Thymus (tissue), 11 donors: ENCODE data around the gene MEI1. TPM values are rescaled to one million over a fixed set of nuclear protein-coding genes. Genes with fewer than 3 reads are reported as not detected.

Source experiments
- DNase-seq, 9 donors: peaks; one replicate each; pipeline ENCODE4 v3.0.0-alpha.2; 2013; ENCODE audit warnings: low spot score in 9 of 9, low read depth in 6 of 9, missing footprints in 1 of 9
- H3K27ac ChIP-seq, 2 donors: one replicate each; pipeline ENCODE4 v1.5.1; 2013; ENCODE audit warnings: control low read depth in 1 of 2, low read depth in 1 of 2, low read length in 1 of 2, mild to moderate bottlenecking in 1 of 2, moderate library complexity in 1 of 2
- H3K27me3 ChIP-seq, 2 donors: one replicate each; pipeline ENCODE4 v1.5.1; 2013; ENCODE audit warnings: low read length in 1 of 2; ENCODE audit not compliant: control insufficient read depth in 2 of 2, insufficient read depth in 1 of 2
- H3K36me3 ChIP-seq, 2 donors: one replicate each; pipeline ENCODE4 v1.5.1; 2013; ENCODE audit warnings: low read length in 1 of 2, mild to moderate bottlenecking in 1 of 2, moderate library complexity in 1 of 2; ENCODE audit not compliant: control insufficient read depth in 2 of 2, insufficient read depth in 2 of 2
- H3K4me1 ChIP-seq, 2 donors: one replicate each; pipeline ENCODE4 v1.5.1; 2013; ENCODE audit warnings: low read length in 2 of 2; ENCODE audit not compliant: control insufficient read depth in 2 of 2, insufficient read depth in 2 of 2
- H3K4me3 ChIP-seq, 2 donors: one replicate each; pipeline ENCODE4 v1.5.1; 2013; ENCODE audit warnings: low read length in 2 of 2, control low read depth in 1 of 2, mild to moderate bottlenecking in 1 of 2
- H3K9me3 ChIP-seq, 2 donors: one replicate each; pipeline ENCODE4 v1.5.1; 2013; ENCODE audit warnings: low read length in 1 of 2, mild to moderate bottlenecking in 1 of 2; ENCODE audit not compliant: control insufficient read depth in 2 of 2, insufficient read depth in 1 of 2
- WGBS: extraction: QIAGEN DNeasy Blood & Tissue Kit; methylation state at CpG from one replicate; pipeline ENCODE4 v1.1.7; 2013; 5-methylcytosine and 5-hydroxymethylcytosine counted together
- polyA plus RNA-seq: library from polyadenylated mRNA; stranded (reverse); fragments of 200-250 nt; gene quantifications from one replicate; pipeline ENCODE4 v1.2.3, GENCODE V29; 2013
- total RNA-seq: library from RNA; stranded (reverse); fragments of 120-200 nt; gene quantifications from one replicate; pipeline ENCODE4 v1.2.4, GENCODE V29; 2013
- donor health status: healthy.

Gene MEI1
- total and polyA plus RNA-seq, 2 donors = 9.2 to 14.7 TPM

DNA sequence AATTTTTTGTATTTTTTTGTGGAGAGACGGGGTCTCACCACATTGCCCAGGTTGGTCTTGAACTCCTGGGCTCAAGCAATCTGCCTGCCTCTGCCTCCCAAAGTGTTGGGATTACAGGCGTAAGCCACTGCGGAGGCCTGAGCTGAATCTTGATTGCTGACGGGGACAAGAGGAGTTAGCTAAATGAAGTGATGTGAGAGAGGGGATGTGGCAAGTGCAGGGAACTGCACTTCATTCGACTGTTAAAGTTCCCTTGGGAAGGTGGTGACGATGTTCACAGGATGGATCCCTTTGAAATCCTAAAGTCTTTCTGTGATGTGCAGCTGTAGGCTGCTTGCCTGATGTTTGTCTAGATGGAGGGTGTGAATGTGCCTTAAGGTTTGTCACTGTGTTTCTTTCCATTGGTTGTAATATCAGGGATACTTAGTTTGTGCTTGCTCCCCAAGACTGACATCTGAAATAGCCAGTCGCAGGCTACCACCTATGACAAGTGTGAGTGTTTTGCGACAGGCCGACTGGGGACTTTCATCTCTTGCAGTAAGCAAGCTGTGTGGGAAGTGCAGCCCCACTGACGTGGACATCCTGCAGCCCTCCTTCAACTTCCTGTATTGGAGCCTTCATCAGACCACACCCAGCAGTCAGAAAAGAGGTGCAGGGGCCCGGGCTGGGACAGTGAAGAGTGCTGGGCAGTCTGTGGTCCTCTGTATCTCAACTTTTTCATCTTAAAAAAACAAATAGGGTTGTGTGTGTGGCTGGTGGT is 81.6 kb downstream of the MEI1 start:
- 49% methylated on average over 11 of the region's 11 CpGs for WGBS
- peaks cover 0 to 2% of the 10 kb centered on the region in 2 donors for H3K9me3 ChIP-seq
- peak overlapping the region; percentile 8 to 13 for H3K4me3 ChIP-seq
- peak; percentile 50 to 92 (median 69) for DNase-seq
- no peaks in the 10 kb centered on the region for H3K27me3 ChIP-seq
- H3K4me1 ChIP-seq = peaks cover 9 to 16% of the 10 kb centered on the region in 2 donors
- no peaks in the 10 kb centered on the region for H3K36me3 ChIP-seq
- peak overlapping the region; percentile 75 to 76 for H3K27ac ChIP-seq

DNA sequence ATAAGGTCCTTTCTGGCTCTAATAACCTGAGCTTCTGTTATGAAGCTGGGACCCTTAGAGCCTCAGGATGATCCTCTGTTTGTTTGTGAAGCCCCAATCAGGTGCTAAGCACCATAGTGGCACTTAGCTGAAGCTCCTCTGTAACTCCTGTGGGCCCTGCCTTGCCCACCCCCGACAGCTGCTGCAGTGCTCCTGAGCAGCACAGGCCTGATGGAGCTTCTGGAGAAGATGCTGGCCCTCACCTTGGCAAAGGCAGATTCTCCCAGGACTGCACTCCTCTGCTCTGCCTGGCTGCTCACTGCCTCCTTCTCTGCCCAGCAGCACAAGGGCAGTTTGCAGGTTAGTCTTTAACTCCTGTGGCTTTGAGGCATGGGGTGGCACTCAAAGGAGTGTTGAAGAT is 82.2 kb downstream of the MEI1 start:
- 82% methylated on average over 1 of the region's 1 CpG for WGBS
- no peaks in the 10 kb centered on the region for H3K27me3 ChIP-seq
- H3K4me3 ChIP-seq = peak overlapping the region; percentile 8 to 13
- H3K9me3 ChIP-seq = peaks cover 0 to 2% of the 10 kb centered on the region in 2 donors
- peaks cover 9 to 16% of the 10 kb centered on the region in 2 donors for H3K4me1 ChIP-seq
- DNase-seq = no peak
- H3K27ac ChIP-seq = peak overlapping the region; percentile 75 to 76
- H3K36me3 ChIP-seq = no peaks in the 10 kb centered on the region

DNA sequence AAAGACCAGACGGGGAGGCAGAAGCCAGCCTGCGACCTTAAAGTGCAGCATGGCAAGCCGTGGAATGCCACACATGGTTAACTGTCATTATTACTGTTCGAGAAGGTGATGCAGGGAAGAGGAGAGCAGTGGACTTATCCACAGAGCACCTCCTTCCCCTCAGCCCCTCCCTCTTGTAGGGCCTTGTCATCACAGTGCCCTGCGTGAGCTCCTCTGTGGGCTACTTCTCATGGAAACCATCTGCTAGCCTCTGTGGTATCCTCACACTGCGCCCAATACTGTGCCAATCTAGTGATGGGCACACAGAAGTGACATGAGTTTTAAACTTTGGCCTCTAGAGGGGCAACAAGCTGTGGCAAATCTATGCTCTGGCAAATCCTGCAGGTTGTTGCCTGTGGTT is 83.0 kb downstream of the MEI1 start:
- no peak for DNase-seq
- Histone ChIP-seq H3K36me3 (no peaks in the 10 kb centered on the region), H3K27ac (no peak overlapping the region), H3K4me3 (no peak overlapping the region), H3K27me3 (no peaks in the 10 kb centered on the region), H3K4me1 (peaks cover 9 to 16% of the 10 kb centered on the region in 2 donors), H3K9me3 (peaks cover 0 to 2% of the 10 kb centered on the region in 2 donors)
- WGBS = 97% methylated on average over 6 of the region's 6 CpGs

DNA sequence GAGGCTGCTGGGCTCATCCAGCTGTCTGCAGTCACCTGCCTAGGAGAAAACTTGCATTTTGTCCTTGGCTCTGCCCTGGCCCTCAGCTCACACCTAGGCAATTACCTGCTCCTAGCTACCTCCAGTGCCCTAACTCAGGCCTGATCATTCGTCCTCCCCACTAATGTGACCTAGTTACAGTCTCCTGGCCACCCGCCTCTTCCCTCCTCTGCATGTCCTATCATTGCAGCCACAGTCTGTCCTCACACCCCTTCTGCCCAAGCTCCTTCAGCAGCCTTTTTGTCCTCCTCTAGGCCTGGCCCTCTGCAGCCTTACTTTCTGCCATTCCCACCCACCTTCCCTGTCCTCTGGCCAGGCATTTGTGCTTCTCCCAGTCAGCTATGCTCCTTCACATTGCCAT is 83.4 kb downstream of the MEI1 start:
- 97% methylated on average over 2 of the region's 2 CpGs for WGBS
- peaks cover 9 to 16% of the 10 kb centered on the region in 2 donors for H3K4me1 ChIP-seq
- H3K27me3 ChIP-seq = no peaks in the 10 kb centered on the region
- DNase-seq = no peak
- H3K36me3 ChIP-seq = no peaks in the 10 kb centered on the region
- H3K9me3 ChIP-seq = peaks cover 0 to 2% of the 10 kb centered on the region in 2 donors
- no peak overlapping the region for H3K4me3 ChIP-seq
- no peak overlapping the region for H3K27ac ChIP-seq

DNA sequence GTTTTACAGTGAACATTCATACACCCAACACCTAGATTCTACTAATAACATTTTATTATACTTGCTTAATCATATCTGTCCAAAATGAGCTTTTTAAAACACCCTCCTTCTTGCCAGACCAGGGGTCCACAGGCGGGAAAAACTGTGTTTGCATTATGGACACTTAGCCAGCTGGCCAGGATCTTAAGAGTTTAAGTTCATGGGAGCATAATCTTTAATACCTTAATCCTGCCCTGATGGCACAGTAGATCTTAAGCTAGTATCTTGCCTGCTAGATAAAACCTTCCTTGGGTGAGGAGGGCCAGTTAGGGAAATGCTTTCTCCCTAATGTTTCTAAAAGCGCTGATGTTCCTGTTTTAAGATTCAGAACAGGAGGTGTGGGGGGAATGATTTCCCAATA is 88.0 kb downstream of the MEI1 start:
- no peak overlapping the region for H3K27ac ChIP-seq
- H3K4me1 ChIP-seq = no peaks in the 10 kb centered on the region
- H3K36me3 ChIP-seq = no peaks in the 10 kb centered on the region
- no peak for DNase-seq
- WGBS = 97% methylated on average over 2 of the region's 2 CpGs
- no peak overlapping the region for H3K4me3 ChIP-seq
- no peaks in the 10 kb centered on the region for H3K27me3 ChIP-seq
- peaks cover 0 to 2% of the 10 kb centered on the region in 2 donors for H3K9me3 ChIP-seq

DNA sequence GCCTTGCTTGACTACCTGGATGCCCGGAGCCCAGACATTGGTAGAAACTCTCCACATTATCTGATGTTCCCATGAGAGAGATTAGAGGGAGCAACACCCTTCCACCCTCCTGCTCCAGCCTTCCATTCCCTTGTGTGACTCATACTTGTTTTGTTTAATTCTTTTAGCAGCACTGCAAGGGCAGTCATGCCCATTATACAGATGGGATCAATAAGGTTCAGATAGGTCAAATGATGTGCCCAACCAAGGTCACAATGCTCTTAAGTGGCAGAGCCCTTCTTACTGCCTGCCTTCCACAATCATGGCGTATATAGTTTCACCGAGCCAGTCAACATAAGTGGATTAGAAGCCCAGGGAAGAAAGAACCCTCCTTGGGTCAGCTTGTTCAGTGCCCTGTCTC is 94.6 kb downstream of the MEI1 start:
- no peak for DNase-seq
- no peaks in the 10 kb centered on the region for H3K4me1 ChIP-seq
- WGBS = 98% methylated on average over 3 of the region's 3 CpGs
- no peaks in the 10 kb centered on the region for H3K27me3 ChIP-seq
- H3K36me3 ChIP-seq = no peaks in the 10 kb centered on the region
- no peaks in the 10 kb centered on the region for H3K9me3 ChIP-seq
- no peak overlapping the region for H3K27ac ChIP-seq
- no peak overlapping the region for H3K4me3 ChIP-seq

DNA sequence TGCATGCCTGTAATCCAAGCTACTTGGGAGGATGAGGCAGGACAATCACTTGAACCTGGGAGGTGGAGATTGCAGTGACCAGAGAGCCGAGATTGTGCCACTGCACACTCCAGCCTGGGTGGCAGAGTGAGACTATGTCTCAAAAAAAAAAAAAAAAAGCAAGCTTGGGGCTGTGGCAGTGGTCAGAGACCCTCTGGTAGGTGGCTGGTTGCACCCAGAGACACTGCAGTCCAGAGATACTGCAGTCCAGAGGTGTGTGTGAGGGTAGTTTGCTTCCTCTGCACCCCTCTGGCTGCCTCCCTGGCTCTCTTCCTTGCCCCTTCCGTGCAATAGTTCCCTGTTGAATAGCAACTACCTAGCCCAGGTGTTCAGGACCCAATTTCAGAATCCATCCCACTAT is 99.4 kb downstream of the MEI1 start:
- no peak for DNase-seq
- no peaks in the 10 kb centered on the region for H3K36me3 ChIP-seq
- no peak overlapping the region for H3K27ac ChIP-seq
- H3K9me3 ChIP-seq = peaks cover 0 to 4% of the 10 kb centered on the region in 2 donors
- H3K27me3 ChIP-seq = peaks cover 0 to 3% of the 10 kb centered on the region in 2 donors
- peaks cover 7 to 25% of the 10 kb centered on the region in 2 donors for H3K4me1 ChIP-seq
- H3K4me3 ChIP-seq = no peak overlapping the region
- WGBS = 99% methylated on average over 2 of the region's 2 CpGs

DNA sequence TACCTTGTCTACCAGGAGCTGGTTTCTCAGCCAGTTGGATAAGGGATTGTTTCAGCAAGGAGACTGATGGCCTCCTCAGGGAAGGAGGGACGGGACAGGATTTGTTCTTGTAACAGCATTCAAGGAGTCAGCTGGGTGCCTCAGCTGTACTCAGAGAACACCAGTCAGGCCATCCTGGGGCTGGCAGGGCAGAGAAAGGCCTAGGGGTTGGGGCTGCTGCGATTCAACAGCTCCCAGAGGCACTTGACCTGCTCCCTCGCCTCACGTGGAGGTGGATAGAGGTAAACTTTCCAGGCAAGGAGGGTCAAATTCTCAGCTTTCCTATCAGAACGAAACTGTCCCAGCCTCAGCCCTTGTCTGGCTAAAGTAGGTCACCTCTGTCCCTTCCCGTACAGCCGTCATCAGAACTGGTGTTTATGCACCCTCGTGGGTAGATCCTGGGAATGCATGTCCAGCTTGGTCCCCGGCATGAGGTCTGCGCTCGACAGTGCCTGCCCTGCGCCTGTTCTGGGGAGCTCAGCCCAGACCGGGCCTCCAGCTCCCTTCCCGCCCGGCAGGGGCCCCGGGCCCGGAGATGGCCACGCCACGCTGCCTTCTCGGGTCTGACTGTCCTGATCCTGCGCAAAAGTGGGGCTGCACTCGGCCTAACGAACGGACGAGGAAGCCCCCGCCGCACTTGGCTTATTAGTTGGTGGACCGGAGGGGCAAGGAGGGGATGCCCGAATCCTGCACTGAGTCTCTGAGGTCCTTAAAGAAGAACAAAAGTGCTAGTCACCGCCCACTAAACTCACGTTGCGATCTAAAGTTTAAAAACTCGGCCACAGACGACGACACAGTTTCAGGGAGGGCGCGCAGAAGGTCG is 100.4 kb downstream of the MEI1 start:
- Histone ChIP-seq H3K27ac (peak overlapping the region; percentile 63 to 91), H3K4me3 (peak overlapping the region; percentile 87 to 99), H3K36me3 (no peaks in the 10 kb centered on the region), H3K4me1 (peaks cover 7 to 25% of the 10 kb centered on the region in 2 donors), H3K27me3 (peaks cover 0 to 3% of the 10 kb centered on the region in 2 donors), H3K9me3 (peaks cover 0 to 4% of the 10 kb centered on the region in 2 donors)
- WGBS = 25% methylated on average over 38 of the region's 38 CpGs
- DNase-seq = peak in 1 of 9 donors; percentile 16
